Neural progenitor cell (in vitro differentiated cells): ENCODE results near the gene ARHGAP24. TPM values are rescaled to one million over a fixed set of nuclear protein-coding genes. Genes with fewer than 3 reads are reported as not detected.
"Not testable (repeated sequence)": the region's sequence is repeated elsewhere in the genome, so short reads cannot be mapped to it uniquely, and the experiment has no call there.

Source experiments
- DNase-seq: peaks from one replicate; pipeline ENCODE4 v3.0.0-alpha.2; 2016; ENCODE audit warnings: low spot score
- H2AFZ ChIP-seq: fragments of 200-600 bp; sonication (generic); replicated peaks from 2 replicates; pipeline ENCODE4 v1.6.1; 2016; ENCODE audit warnings: antibody characterized with exemption
- H3F3A ChIP-seq: fragments of 200-600 bp; sonication (generic); 2 replicates; pipeline ENCODE4 v1.6.1; 2016; ENCODE audit warnings: antibody characterized with exemption, low read depth
- H3K27ac ChIP-seq: fragments of 200-600 bp; sonication (generic); 2 replicates; pipeline ENCODE4 v1.5.1; 2016; ENCODE audit warnings: mild to moderate bottlenecking
- H3K27me3 ChIP-seq: fragments of 200-600 bp; sonication (generic); 2 replicates; pipeline ENCODE4 v1.6.1; 2016; ENCODE audit warnings: mild to moderate bottlenecking, moderate library complexity
- H3K36me3 ChIP-seq: fragments of 200-600 bp; sonication (generic); 2 replicates; pipeline ENCODE4 v1.5.1; 2016
- H3K4me1 ChIP-seq: fragments of 200-600 bp; sonication (generic); 2 replicates; pipeline ENCODE4 v1.6.1; 2016; ENCODE audit warnings: mixed run types
- H3K4me2 ChIP-seq: fragments of 200-600 bp; sonication (generic); 2 replicates; pipeline ENCODE4 v1.6.1; 2016
- H3K4me3 ChIP-seq: fragments of 200-600 bp; sonication (generic); 2 replicates; pipeline ENCODE4 v1.5.1; 2016
- H3K79me2 ChIP-seq: fragments of 200-600 bp; sonication (generic); 2 replicates; pipeline ENCODE4 v1.6.1; 2016; ENCODE audit warnings: low read depth
- H3K9ac ChIP-seq: fragments of 200-600 bp; sonication (generic); 2 replicates; pipeline ENCODE4 v1.6.1; 2016
- H3K9me3 ChIP-seq: fragments of 200-600 bp; sonication (generic); 2 replicates; pipeline ENCODE4 v1.5.1; 2016; ENCODE audit warnings: low read depth
- H4K20me1 ChIP-seq: fragments of 200-600 bp; sonication (generic); 2 replicates; pipeline ENCODE4 v1.6.1; 2016; ENCODE audit warnings: low read depth
- H3K27ac Mint-ChIP-seq: 3 replicates; pipeline ENCODE4 v1.8.0; 2021; ENCODE audit warnings: mixed read lengths
- H3K27me3 Mint-ChIP-seq: 2 replicates; pipeline ENCODE4 v1.8.0; 2022; ENCODE audit warnings: low read depth, mild to moderate bottlenecking, inconsistent platforms, moderate library complexity, mixed read lengths; ENCODE audit not compliant: insufficient read depth
- H3K36me3 Mint-ChIP-seq: 3 replicates; pipeline ENCODE4 v1.8.0; 2021; ENCODE audit warnings: mixed read lengths
- H3K4me1 Mint-ChIP-seq: 3 replicates; pipeline ENCODE4 v1.8.0; 2021; ENCODE audit warnings: mixed read lengths
- H3K4me3 Mint-ChIP-seq: 3 replicates; pipeline ENCODE4 v1.8.0; 2021; ENCODE audit warnings: mild to moderate bottlenecking, moderate library complexity, mixed read lengths
- H3K9me3 Mint-ChIP-seq: 3 replicates; pipeline ENCODE4 v1.8.0; 2020; ENCODE audit warnings: mixed read lengths
- CTCF ChIP-seq: fragments of 200-600 bp; sonication (generic); IDR thresholded peaks from 2 replicates; pipeline ENCODE4 v1.5.1; 2017; ENCODE audit warnings: antibody characterized with exemption, mild to moderate bottlenecking
- EZH2 ChIP-seq: fragments of 200-600 bp; sonication (generic); IDR thresholded peaks from 2 replicates; pipeline ENCODE4 v1.6.1; 2017; ENCODE audit warnings: antibody characterized with exemption, mild to moderate bottlenecking, moderate library complexity
- EZH2phosphoT487 ChIP-seq: fragments of 200-600 bp; sonication (generic); IDR thresholded peaks from 2 replicates; pipeline ENCODE4 v1.6.1; 2017; ENCODE audit warnings: antibody characterized with exemption
- total RNA-seq: library from RNA; depleted of rRNA; stranded (reverse); fragments of >200 nt; gene quantifications from 2 replicates; pipeline ENCODE4 v1.2.3, GENCODE V29; 2015; ENCODE audit warnings: low replicate concordance

ARHGAP24 gene
- total RNA-seq, 1 donor from 2014 or later: 2.2 TPM

DNA sequence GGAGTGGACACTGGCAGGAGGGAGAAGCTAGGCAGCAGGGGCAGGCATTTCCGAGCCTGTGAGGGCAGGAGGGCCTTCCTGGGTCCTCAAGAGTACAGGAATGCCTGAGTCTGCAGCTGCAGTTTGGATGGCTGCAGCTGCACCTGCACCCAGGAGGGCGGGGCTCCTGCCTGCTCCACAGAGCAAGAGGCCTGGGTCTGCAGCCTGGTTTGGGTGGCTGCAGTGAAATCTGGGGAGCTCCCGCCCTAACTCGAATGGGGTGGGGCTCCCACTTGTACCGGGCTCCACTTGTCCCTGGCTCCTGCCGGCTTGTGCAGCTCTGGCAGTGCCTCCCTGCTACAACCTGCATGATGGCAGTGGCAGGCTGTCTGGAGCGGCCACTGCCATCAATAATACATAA lies 436.0 kb downstream of the ARHGAP24 start:
- DNase-seq: no peak
- H4K20me1 ChIP-seq: no peaks in the 10 kb centered on the region
- no peaks in the 10 kb centered on the region for H3K27me3 Mint-ChIP-seq
- H3K79me2 ChIP-seq: no peaks in the 10 kb centered on the region
- H3K9me3 ChIP-seq: no peaks in the 10 kb centered on the region
- H3K27me3 ChIP-seq: no peaks in the 10 kb centered on the region
- H3K36me3 ChIP-seq: no peaks in the 10 kb centered on the region
- H3K4me3 Mint-ChIP-seq: no peak overlapping the region
- no peak overlapping the region for H3K9ac ChIP-seq
- TF ChIP-seq CTCF: no peak
- TF ChIP-seq EZH2: no peak
- TF ChIP-seq EZH2phosphoT487: no peak
- no peaks in the 10 kb centered on the region for H3K4me1 ChIP-seq
- H3K9me3 Mint-ChIP-seq: peaks cover 2% of the 10 kb centered on the region
- no peak overlapping the region for H3K27ac Mint-ChIP-seq
- H3K27ac ChIP-seq: no peak overlapping the region
- H3K36me3 Mint-ChIP-seq: peaks cover 3% of the 10 kb centered on the region
- H3K4me2 ChIP-seq: no peak overlapping the region
- H2AFZ ChIP-seq: peak overlapping the region; percentile 55
- no peak overlapping the region for H3K4me3 ChIP-seq
- no peaks in the 10 kb centered on the region for H3F3A ChIP-seq
- H3K4me1 Mint-ChIP-seq: no peaks in the 10 kb centered on the region

DNA sequence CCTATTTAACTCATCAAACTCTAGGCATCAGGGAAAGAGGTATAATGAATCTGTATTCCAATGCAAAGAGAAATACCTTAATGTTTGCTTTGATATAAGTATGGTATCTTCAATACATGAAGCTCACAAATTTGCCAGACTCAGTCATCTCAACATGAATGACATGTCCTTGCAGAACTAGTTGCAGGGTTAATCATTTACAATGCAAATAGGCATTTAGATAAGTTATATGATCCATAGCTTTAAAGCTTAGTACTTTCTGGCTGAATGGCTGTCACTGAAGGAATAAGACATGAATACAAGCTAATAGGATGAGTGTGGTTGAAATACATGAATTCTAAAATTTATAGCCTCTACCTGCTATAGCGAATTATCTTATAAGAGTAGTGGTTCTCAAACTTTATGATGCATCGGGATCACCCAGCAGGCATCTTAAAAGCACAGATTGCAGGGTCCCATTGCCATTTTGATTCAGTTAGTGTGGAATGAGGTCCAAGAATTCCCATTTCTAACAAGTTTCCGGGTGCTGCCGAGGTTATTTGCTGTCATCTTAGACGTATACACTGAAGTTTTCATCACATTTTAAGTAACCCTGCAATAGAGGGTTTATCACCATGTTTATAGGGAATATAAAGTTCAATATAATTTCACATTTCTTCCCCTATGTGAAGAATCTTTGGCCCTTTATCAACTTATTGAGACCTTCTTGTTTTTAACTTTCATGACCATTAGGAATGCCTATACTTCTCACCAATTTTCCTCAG lies 439.2 kb downstream of the ARHGAP24 start:
- Mint-ChIP-seq H3K27me3 (no peaks in the 10 kb centered on the region), H3K4me3 (no peak overlapping the region), H3K9me3 (peaks cover 2% of the 10 kb centered on the region), H3K4me1 (peaks cover 2% of the 10 kb centered on the region), H3K27ac (no peak overlapping the region), H3K36me3 (peaks cover 3% of the 10 kb centered on the region)
- DNase-seq: no peak
- Histone ChIP-seq H4K20me1 (no peaks in the 10 kb centered on the region), H3K4me1 (no peaks in the 10 kb centered on the region), H3K27ac (no peak overlapping the region), H3K9me3 (no peaks in the 10 kb centered on the region), H3K79me2 (no peaks in the 10 kb centered on the region), H3K9ac (no peak overlapping the region), H3F3A (no peaks in the 10 kb centered on the region), H3K4me2 (no peak overlapping the region), H2AFZ (no peak overlapping the region), H3K36me3 (no peaks in the 10 kb centered on the region), H3K4me3 (no peak overlapping the region), H3K27me3 (no peaks in the 10 kb centered on the region)
- no peak for TF ChIP-seq EZH2

DNA sequence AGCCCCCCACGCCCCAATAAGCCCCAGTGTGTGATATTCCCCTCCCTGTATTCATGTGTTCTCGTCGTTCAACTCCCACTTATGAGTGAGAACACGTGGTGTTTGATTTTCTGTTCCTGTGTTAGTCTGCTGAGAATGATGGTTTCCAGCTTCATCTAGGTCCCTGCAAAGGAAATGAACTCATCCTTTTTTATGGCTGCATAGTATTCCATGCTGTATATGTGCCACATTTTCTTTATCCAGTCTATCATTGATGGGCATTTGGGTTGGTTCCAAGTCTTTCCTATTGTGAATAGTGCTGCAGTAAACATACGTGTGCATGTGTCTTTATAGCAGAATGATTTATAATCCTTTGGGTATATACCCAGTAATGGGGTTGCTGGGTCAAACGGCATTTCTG lies 440.6 kb downstream of the ARHGAP24 start:
- not testable (repeated sequence) for H3K4me2 ChIP-seq, H3K9me3 Mint-ChIP-seq, H3K36me3 ChIP-seq, H3F3A ChIP-seq, H3K27ac Mint-ChIP-seq, H3K9ac ChIP-seq, H3K4me3 Mint-ChIP-seq, H3K9me3 ChIP-seq, H3K27me3 Mint-ChIP-seq, H3K27me3 ChIP-seq, H3K36me3 Mint-ChIP-seq, DNase-seq, H4K20me1 ChIP-seq, H2AFZ ChIP-seq, H3K4me1 ChIP-seq, H3K4me3 ChIP-seq, H3K79me2 ChIP-seq, H3K27ac ChIP-seq
- peaks cover 14% of the 10 kb centered on the region for H3K4me1 Mint-ChIP-seq

DNA sequence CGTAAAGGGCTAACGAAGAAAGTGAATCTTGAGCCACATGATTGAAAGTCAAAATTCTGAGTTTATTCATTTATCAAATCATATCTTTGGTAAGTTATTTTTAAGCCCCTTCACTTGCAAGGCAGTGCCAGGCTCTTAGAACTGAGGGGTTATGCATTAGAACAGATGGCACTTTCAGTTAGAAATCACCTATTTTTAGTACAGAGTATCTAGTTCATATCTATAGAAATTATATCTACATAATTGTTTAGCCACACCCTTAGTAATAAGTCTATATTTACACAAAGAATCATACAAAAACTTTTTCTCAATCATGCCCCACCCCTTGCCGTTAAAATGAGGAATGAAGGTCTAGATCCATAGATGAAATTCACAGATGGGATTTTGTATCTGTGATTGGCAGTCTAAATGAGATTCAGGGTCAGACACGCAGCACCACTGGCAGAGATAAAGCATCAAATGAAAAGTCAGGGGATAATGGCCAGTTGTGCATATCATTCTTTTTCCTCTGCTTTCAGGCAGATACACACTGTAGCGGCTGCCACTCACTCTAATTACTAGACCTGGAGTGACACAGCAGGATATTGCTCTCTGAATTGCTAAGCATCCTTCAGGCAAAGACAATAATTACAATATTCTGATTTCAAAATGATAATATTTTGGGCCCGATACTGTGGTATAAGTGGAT lies 444.4 kb downstream of the ARHGAP24 start:
- Mint-ChIP-seq H3K27me3 (no peaks in the 10 kb centered on the region), H3K9me3 (peaks cover 7% of the 10 kb centered on the region), H3K4me1 (peaks cover 23% of the 10 kb centered on the region), H3K36me3 (peaks cover 9% of the 10 kb centered on the region), H3K27ac (no peak overlapping the region), H3K4me3 (no peak overlapping the region)
- Histone ChIP-seq H3K9ac (no peak overlapping the region), H3K9me3 (no peaks in the 10 kb centered on the region), H3K79me2 (no peaks in the 10 kb centered on the region), H3K36me3 (no peaks in the 10 kb centered on the region), H3K4me2 (no peak overlapping the region), H3K4me1 (peaks cover 7% of the 10 kb centered on the region), H3F3A (no peaks in the 10 kb centered on the region), H4K20me1 (no peaks in the 10 kb centered on the region), H2AFZ (no peak overlapping the region), H3K27me3 (no peaks in the 10 kb centered on the region), H3K4me3 (no peak overlapping the region), H3K27ac (no peak overlapping the region)
- TF ChIP-seq EZH2: no peak
- no peak for TF ChIP-seq CTCF
- TF ChIP-seq EZH2phosphoT487: no peak
- DNase-seq: no peak
